Activated T-cell treated with anti-CD3 and anti-CD28 coated beads for 24 hours (primary cell): ENCODE results near the gene ARID5A.
"Not testable (repeated sequence)": the region's sequence is repeated elsewhere in the genome, so short reads cannot be mapped to it uniquely, and the experiment has no call there.

Source experiments
- DNase-seq: peaks from one replicate; pipeline ENCODE4 v3.0.0-alpha.2; 2020; ENCODE audit warnings: low read depth

Gene ARID5A

GRCh38 chr2:96536445-96537065 lies at the start of gene ARID5A:
ARID5A (plus strand) TSS chr2:96536752; CDS start chr2:96536827, 75 bp downstream.
- DNase-seq = peak; percentile 89

- DNase-seq = no peak
Observed at GRCh38 chr2:96489261-96489660, 47.3 kb upstream of the ARID5A start.

GRCh38 chr2:96489663-96490062 lies 46.9 kb upstream of the ARID5A start:
- no peak for DNase-seq

GRCh38 chr2:96491860-96492497 lies 44.6 kb upstream of the ARID5A start:
- DNase-seq = no peak

- DNase-seq = no peak
Observed at GRCh38 chr2:96493072-96493471, 43.5 kb upstream of the ARID5A start.

GRCh38 chr2:96494188-96494587 lies 42.4 kb upstream of the ARID5A start:
- DNase-seq = no peak

GRCh38 chr2:96495982-96496629 lies 40.4 kb upstream of the ARID5A start:
- DNase-seq = no peak

GRCh38 chr2:96498021-96498431 lies 38.5 kb upstream of the ARID5A start:
- DNase-seq = no peak

- DNase-seq = not testable (repeated sequence)
Observed at GRCh38 chr2:96498611-96499010, 37.9 kb upstream of the ARID5A start.

- DNase-seq = no peak
Observed at GRCh38 chr2:96499061-96499960, 37.2 kb upstream of the ARID5A start.

- no peak for DNase-seq
Observed at GRCh38 chr2:96500385-96501066, 36.0 kb upstream of the ARID5A start.

- DNase-seq = no peak
Observed at GRCh38 chr2:96501471-96501874, 35.1 kb upstream of the ARID5A start.

- DNase-seq = no peak
Observed at GRCh38 chr2:96501886-96502810, 34.4 kb upstream of the ARID5A start.

- DNase-seq = no peak
Observed at GRCh38 chr2:96502891-96503636, 33.5 kb upstream of the ARID5A start.

GRCh38 chr2:96503637-96504243 lies 32.8 kb upstream of the ARID5A start:
- no peak for DNase-seq

GRCh38 chr2:96505231-96505889 lies 31.2 kb upstream of the ARID5A start, which contains the start of gene NEURL3:
NEURL3 (minus strand) TSS chr2:96505357; CDS start chr2:96505286, 71 bp downstream.
- DNase-seq = no peak

- no peak for DNase-seq
Observed at GRCh38 chr2:96506016-96506906, 30.3 kb upstream of the ARID5A start.

- DNase-seq = no peak
Observed at GRCh38 chr2:96506907-96507240, 29.7 kb upstream of the ARID5A start.
